Measurements from ENCODE around the gene TTLL5.
"Not testable (repeated sequence)": the region's sequence is repeated elsewhere in the genome, so short reads cannot be mapped to it uniquely, and the experiment has no call there.

TTLL5 gene

DNA sequence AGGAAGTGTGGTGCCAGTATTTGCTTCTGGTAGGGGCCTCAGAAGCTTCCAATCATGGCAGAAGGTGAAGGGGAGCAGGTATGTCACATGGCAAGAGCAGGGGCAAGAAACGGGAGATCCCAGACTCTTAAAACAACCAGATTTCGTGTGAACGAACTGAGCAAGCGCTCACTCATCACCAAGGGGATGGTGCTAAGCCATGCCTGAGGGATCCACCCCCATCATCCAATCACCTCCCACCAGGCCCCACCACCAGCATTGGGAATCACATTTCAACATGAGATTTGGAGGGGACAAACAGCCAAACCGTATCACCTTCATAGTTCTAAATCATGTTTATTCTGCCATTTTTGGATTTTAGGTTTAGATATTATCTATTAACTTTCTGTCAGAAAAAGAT is 179.9 kb downstream of the TTLL5 start:
- no peak for DNase-seq

DNA sequence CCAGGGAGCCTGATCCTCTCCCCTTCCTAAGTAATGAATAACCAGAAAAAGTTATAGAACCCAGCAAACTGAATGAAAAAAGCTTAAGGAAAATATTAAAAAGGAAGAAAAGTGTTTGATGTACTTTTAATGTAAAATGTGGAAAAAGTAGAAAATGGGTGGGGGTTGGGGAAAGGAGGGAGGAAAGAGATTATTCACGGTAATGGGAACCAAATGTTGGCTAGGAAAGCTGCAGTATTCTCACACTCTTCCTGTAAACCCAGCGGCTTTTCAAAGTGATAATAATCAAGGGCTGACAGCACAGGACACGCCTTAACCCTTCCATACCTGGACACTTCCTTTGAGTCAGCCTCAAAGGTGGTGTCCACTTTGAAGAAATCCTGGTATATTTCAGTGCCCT is 181.5 kb downstream of the TTLL5 start:
- no peak for DNase-seq

DNA sequence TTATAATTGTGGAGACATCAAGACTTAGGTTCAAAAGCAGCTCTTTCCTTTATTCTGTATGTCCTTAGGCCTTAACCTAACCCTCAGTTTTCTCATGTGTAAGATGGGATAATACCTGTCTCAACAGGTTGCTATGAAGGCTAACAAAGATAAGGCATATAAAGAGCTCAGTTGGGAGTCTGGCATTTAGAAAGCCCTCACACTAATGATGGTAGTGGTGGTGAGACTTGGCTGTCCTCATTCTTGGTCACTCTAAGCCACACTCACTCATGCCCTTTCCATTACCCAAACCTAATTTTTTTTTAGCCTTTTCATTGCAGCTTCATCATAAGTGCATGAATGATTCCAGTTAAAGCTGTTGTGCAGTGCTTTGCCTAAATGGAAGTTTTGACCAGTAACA is 183.4 kb downstream of the TTLL5 start:
- DNase-seq: no peak

DNA sequence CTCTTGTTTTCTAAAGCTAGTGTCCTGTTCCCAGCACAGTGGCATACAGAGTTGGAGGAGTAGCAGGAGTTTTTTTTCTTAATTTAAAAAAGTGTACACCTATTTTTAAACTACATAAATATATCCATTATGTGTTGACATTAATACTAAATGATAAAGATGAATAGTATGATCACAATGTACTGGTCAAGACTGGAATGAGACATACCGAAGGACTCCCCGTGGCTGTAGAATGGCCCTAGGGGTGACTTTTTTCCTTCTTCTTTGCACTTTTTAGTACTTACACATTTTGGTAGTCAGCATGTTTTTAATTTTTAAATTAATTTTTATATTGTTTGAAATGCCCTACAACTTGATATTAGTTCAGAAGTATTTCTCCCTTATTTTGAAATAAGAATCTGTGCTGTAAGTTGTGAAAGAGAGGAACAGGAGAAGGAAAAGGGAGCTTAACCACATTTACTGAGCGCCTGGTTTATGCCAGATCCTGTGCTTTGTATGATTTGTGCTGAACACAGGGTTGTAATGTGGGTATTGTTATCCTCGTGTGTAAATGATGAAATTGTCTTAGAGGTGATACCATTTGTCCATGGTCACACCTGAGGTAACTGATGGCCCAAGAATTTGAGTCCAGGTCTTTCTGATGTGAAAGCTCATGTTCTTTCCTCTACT is 184.2 kb downstream of the TTLL5 start:
- DNase-seq: no peak

DNA sequence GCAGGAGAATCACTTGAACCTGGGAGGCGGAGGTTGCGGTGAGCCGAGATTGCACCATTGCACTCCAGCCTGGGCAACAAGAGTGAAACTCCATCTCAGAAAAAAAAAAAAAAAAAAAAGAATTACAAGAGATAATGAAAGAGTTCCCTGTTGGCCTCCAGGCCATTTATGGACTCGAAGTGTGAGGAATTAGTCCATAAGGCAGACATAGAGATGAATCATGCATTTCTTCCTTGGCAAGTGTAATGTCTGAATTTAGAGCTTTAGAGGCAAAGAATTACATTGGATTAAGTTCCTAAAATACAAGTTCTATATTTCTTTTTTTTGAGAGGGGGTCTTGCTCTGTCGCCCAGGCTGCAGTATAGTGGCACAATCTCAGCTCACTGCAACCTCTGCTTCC is 185.6 kb downstream of the TTLL5 start:
- not testable (repeated sequence) for DNase-seq

DNA sequence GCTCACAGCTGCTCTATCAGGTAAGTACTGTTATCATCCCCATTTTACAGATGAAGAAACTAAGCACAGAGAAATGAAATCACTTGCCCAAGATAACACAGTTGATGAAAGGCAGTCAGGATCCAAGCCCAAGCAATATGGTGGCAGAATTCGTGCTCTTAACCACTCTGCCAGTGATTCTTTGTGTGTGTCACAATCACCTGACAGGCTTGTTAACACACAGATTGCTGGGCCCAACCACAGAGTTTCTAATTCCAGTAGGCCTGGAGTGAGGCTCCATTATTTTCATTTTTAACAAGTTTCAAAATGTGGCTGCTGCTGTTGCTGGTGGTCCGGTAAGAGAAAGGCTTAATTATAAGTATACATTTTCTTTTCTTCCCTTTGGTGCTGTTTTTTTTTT is 186.5 kb downstream of the TTLL5 start:
- no peak for DNase-seq

DNA sequence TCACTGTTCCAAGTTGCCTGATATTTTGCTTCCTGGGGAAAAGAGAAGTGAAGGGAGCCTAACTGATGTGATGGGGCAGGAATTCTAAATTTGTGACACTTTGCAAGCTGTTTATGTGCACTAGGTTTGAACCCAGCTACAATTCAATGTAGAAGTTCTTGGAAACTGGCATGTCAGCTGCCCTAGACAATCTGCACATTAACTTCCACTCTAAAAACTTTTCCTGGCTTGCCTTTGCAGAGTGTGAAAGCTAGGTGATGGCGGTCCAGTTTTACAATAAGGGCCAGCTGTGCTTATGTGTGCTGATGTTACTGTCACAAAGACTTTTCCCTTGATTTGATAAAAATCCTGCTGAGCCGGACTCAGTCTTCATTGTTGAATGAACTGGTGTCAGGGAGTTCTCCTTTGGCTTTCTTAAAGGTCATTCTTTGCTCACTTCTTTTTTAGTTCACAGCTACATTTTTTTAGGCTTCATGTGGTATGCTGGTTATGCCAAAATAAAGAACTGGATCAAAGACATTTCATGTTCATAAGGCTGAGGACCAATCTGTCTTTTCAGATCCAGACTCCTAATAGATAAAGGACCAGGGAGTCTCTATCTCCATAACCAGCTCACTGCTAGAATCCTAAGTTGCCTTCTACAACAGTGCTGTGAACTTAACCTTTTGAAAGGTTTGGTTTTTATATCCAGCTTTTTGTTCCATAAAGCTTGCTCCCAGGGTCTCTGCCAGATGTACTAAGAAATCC is 187.3 kb downstream of the TTLL5 start:
- no peak for DNase-seq

DNA sequence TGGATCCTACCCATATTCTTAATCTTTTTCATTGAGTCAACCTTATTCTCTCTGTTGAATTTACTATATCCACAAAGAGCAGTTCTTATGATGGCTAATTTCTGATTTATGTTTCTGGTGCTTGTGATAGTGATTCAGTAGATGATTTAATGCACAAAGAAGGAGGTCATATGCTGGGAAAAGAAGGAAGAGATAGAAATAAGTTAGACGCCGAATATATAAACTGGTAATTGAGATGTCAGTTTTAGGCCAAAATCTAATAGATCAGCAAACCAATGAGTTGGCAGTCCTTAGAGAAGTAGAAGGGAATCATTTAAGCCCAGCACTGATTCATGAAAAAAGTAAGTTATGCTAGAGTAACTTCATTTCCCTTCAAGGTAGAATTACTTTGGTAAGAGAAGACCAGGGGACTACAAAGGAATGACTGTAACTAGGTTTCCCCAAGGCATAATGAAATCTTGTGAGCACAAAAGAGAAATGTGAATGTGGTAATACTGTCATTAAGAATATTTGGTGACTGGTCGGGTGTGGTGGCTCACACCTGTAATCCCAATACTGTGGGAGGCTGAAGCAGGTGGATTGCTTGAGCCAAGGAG is 188.4 kb downstream of the TTLL5 start:
- no peak for DNase-seq

DNA sequence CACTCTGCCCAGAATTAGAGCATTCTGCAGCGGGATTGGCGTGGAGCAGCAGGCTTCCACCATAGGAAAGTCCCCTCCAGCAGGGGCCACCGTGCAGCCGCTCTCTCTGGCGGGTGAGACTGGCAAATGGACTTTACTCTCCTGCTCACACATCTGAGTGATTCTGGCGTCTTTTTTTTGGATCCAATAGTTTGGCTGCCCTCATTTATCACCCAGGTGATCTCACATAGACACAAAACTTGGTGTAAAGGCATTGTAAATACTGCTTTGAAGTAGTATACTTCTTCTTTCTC is 190.5 kb downstream of the TTLL5 start:
- no peak for DNase-seq

DNA sequence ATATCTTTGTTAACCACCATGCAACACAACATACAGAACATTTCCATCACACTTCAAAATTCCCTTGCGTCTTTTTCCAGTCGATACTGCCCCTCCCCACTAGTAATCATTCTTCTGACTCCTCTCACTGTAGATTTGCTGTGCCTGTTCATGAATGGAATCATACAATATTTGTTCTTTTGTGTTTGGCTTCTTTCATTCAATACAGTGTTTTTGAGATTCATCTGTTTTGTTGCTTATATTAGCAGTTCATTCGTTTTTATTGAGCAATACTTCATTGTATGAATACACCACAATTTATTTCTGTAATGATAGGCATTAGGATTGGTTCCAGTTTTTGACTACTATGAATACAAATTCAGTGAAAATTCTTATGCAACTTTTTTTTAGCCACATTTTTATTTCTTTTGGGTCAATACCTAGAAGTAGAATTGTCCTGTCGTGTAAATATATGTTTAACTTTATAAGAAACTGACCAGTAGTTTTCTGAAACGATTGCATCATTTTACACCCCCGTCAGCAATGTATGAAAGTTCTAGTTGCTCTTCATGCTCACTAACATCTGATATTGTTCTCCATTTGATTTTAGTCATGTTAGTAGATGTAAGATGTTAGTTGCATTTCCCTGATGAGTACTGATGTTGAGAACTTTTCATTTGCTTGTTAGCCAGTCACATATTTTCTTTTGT is 193.2 kb downstream of the TTLL5 start:
- no peak for DNase-seq

DNA sequence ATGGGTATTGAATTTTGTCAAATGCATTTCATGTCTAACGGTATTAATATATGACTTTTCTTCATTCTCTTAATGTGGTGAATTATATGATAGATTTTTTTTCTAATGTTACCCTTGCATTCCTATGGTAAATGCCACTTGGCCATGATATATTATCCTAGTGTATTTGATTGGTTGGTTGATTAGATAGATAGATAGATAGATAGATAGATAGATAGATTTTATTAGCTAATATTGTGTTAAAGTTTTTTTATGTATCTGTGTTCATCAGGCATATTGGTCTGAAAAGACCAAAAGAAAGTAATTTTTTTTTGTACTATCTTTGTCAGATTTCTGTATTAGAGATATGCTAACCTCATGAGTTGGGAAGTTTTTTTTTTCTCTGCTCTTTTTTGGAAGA is 196.2 kb downstream of the TTLL5 start:
- DNase-seq: no peak

DNA sequence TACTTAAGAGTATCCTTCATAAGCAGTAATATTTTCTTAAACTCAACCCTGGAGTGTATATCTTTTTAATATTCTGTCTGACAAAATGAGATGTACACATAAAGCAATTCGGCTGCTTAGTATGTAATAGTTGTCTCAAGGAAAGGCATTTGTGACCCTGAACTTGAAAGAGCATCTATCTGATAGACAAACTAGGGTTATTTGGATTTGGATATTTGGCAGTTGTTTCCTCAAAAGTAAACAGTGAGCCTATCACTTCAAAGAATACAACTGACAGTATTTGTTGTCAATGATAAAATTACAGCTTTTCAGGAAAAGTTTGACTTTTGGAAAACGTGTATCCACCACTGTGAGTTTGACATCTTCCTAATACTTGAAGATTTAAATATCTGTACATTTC is 197.3 kb downstream of the TTLL5 start:
- no peak for DNase-seq

DNA sequence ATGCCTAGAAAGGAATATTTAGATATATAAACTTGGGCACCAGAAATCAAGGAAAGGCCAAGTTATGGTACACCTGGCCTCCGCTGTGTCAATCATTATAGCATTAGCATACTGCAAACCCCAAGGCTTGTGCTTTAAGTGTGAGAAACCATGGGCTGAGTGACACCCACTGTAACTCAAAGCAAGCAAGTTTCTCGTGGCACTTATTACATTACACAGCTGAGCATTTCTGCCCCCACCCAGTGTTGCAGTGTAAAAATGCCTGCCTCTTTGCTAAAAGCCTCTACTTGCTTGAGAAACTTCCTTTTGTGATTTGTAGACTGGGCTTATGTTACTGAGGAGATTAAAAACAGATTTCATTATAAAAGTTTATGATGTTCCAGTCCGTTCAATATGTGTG is 198.7 kb downstream of the TTLL5 start:
- no peak for DNase-seq

DNA sequence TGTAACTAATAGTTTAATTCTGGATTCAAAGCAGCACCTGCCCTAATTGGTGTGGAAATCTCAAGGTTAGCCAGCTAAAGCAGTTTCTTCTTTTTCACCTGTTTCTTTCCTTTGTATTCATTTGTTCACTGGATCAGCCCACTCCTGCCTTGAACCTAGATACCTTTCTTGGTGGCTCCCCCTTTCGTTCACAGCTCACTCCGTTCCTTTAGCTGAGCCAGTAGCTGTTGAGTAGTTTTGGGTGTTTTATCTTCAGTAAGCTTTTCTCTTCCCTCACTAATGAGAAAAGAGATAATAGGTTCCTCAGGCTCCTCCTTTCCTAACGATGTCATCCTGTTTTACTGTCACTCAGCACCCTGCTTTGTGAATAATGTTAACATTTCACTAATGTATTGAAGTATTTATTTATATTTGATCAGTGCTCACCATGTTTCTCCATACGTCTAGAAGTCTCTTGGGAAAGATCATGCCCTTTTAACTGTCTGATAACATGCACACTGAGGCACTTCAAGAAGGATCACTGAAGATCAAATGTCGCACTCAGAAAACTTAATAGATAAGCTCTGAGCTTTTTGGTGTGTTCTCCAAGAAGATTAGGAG is 199.6 kb downstream of the TTLL5 start:
- no peak for DNase-seq

DNA sequence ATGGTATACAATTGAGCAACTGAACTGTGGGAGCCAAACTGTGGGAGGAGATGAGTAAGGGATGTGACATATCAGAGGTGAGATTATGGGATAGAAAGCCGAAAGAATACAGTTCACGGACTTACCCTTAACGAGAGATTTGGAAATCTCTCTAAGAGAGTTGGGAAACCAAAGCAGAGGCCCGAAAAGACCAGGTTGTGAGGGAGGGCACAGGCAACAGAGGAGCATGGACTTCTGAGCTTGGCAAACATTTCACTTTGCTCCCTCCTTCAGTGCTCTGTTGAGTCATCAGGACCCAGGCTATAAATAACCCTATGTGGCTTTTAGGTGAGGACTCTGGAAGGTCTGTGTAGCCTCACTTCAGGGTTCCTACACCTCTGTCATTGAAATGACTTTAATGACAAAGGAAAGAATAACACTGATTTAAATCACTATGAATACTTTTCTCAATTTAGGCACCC is 200.1 kb downstream of the TTLL5 start:
- DNase-seq: no peak

DNA sequence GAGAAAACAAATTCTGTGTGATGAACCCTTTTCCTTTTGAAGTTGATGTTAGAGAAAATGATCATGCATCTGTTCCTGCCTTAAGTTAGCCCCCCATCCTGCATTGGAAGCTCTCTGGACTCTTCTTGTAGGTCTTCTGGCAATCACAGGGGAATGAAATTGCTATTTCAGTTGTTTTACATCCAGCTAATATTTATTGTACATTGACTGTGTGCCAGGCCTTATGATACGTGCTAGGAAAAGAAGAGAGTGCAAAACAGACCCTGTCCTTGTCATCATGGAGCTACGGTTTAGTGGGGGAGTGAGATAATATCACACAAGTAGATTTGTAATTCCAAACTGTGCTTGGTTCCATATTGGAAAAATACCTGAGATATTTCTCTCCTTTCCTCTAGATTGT is 202.2 kb downstream of the TTLL5 start:
- no peak for DNase-seq

DNA sequence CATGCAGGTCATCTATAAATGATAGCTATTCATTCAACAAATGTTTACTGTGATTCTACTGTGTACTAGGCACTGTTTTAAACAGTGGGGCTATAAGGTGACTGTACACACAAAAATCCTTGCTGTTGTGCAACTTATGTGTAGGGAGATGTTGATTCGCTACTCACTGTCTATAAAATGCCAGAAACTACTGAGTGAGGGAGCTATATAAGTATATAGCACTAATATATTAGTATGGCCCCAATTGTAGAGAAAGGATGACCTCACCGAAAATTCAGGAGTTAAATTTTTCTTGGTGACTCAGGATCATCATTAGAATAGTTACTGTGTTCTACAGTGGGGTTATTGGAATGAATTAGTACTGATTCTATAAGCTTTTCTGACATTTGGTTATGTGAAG is 203.3 kb downstream of the TTLL5 start:
- DNase-seq: no peak

DNA sequence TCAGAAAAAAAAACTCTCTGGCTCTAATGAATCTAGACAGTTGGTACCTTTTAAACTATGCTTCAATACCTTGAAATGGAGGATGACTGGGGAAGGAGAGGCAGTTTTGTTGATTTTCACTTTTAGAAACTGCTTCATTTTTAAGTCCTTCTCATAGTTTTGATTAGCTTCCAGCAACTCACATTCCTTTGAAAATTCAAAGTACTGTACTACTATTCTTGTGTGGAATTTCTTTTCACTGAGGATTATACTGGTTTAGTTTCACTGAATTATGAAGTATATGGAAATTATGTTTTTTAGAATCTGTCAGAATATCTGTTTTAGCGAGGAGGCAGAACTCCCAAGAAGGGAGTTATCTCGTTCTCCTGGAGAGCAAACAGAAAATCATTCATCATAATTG is 204.5 kb downstream of the TTLL5 start:
- no peak for DNase-seq

DNA sequence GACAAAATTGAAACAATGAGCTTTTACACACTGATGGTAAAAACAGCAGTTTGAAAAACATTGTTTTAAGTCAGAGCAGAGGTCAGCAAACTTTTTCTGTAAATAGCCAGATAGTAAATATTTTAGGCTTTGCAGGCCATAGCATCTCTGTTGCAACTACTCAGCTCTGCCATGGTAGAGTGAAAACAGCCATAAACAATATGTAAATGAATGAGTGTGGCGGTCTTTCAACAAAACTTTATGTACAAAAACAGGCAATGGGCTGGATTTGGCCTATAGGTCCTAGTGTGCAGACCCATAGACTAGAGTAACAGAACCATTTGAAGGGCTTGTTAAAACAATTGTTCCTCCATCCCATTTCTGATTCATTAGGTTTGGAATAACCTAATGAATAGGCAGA is 205.9 kb downstream of the TTLL5 start:
- DNase-seq: no peak

DNA sequence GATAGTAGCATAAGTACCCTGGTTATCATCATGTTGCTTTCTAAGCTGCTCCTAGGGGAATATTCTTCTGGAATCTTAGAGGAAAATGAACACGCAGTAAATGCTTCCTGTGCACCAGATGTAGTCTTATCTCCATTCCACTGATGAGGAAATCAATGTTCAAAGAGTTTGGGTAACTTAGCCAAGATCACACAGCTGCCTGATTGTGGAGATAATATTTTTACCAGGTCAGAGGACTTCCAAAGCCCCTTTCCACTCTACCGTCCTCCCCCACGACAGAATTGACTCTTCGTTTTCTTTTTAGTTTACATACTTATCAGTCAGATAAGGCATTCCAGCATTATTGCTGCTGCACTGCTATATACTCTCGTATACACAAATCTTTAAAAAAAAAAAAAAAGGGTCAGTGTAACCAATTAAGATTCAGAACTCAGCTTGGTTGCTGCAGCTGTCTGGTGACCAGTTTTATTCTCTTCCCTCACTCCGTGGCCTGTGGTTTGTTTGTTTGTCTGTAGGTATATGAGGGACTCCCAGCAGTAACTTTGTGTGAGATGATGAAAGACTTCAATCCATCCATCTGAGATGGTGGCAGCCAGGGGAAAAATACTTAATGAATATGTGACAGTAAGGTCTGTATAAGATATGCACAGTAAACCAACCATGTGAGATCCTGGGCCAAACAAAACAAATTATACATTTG is 210.3 kb downstream of the TTLL5 start:
- DNase-seq: no peak

DNA sequence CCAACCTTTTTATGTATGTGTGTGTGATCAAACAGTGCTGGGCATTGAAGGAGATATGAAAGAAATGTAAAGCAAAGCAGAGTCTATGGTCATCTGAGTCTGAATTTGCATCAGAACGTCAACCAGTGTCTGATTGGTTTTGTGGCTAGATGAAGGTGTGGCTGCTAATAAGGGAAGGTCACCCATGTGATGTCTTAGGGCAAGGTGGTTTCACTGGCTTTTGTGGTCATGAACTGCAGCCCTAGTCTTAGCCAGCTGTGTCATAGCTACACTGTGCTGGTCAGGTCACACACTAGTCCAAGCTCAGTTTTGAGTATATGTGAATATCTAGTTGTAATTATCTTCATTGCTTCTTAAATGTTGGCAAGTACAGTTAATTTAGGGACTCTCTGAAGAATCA is 214.9 kb downstream of the TTLL5 start:
- DNase-seq: no peak

DNA sequence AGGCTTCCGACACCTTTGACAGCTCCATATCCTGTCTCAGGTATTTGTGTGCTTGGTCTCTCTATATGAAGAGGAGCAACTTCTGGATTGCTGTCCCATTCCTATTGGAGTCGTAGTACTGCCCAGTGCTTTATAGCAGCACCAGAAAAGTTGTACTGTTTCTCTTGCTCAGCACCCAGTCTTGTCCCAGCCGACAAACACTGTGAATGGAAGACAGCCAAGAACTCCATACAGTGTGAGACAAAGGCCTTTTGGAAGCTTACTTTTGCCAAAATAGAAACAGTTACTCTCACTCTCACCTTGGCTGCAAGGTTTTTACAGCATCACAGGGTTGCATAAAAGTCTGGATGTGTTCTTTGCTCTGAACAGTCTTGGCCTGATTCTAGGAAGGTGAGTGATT is 215.5 kb downstream of the TTLL5 start:
- no peak for DNase-seq

DNA sequence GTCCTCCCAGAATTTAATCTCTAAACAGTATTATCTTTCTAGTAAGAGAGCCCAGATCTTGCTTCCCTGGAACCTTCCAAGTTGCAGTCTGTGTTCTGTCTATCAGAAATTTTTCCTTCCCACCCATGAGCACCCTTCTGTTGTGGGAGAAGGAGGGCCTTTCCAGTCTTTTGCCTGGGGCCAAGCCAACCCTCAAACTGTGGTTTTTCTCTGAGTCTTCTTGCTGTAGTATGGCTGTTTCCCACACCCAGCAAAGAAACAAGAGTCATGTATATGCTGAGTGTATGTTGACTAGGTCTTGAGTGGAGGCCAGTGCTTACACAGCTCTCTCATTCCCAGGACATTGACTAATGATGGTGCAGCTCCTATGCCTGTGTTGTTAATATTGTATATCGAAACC is 216.2 kb downstream of the TTLL5 start:
- DNase-seq: no peak
